HG03575 (cell line): ENCODE measurements around the gene B4GALNT3.

Experiments
- ATAC-seq: cut with Tn5 transposase; IDR thresholded peaks from one replicate; pipeline ENCODE4 v1.9.1; 2021; ENCODE audit not compliant: unreplicated experiment, insufficient number of reproducible peaks, low FRiP score; ENCODE audit errors: extremely low read depth

Gene B4GALNT3

GRCh38 chr12:532908-533565, 73.3 kb downstream of the B4GALNT3 start:
- no peak for ATAC-seq

GRCh38 chr12:533718-534117, 74.0 kb downstream of the B4GALNT3 start:
- no peak for ATAC-seq

GRCh38 chr12:534216-534615, 74.5 kb downstream of the B4GALNT3 start:
- no peak for ATAC-seq

- no peak for ATAC-seq
Observed at GRCh38 chr12:535396-535795, 75.7 kb downstream of the B4GALNT3 start.

GRCh38 chr12:536751-537245, 77.1 kb downstream of the B4GALNT3 start:
- ATAC-seq = no peak

- ATAC-seq = no peak
Observed at GRCh38 chr12:537772-538171, 78.0 kb downstream of the B4GALNT3 start.

GRCh38 chr12:538731-539539, 79.2 kb downstream of the B4GALNT3 start:
- no peak for ATAC-seq

- ATAC-seq = no peak
Observed at GRCh38 chr12:539540-540310, 80.0 kb downstream of the B4GALNT3 start.

- no peak for ATAC-seq
Observed at GRCh38 chr12:541676-542324, 82.1 kb downstream of the B4GALNT3 start.

GRCh38 chr12:542395-543113, 82.8 kb downstream of the B4GALNT3 start:
- ATAC-seq = no peak

- no peak for ATAC-seq
Observed at GRCh38 chr12:543114-543451, 83.3 kb downstream of the B4GALNT3 start.

- ATAC-seq = no peak
Observed at GRCh38 chr12:544142-544541, 84.4 kb downstream of the B4GALNT3 start.

GRCh38 chr12:544941-545635, 85.3 kb downstream of the B4GALNT3 start:
- no peak for ATAC-seq

- no peak for ATAC-seq
Observed at GRCh38 chr12:545835-546234, 86.1 kb downstream of the B4GALNT3 start.

- ATAC-seq = no peak
Observed at GRCh38 chr12:546265-546919, 86.7 kb downstream of the B4GALNT3 start.

GRCh38 chr12:546920-547845, 87.4 kb downstream of the B4GALNT3 start:
- ATAC-seq = no peak
